ENCODE results near the gene BBX.
A peak's percentile ranks its signal among the peaks of the same experiment; 100 is the strongest.
"Not testable (repeated sequence)": the region's sequence is repeated elsewhere in the genome, so short reads cannot be mapped to it uniquely, and the experiment has no call there.

Gene BBX

GRCh38 chr3:107562969-107563529 lies 40.3 kb downstream of the BBX start:
- no peak for TF ChIP-seq POU2F2 (IDR thresholded peaks at IDR 0.05; ENCODE audit: low read depth, low read length)
- no peak for TF ChIP-seq POLR2AphosphoS5 (IDR thresholded peaks at IDR 0.05; ENCODE audit: low read depth, low read length)
- TF ChIP-seq SPI1 (IDR thresholded peaks at IDR 0.05; ENCODE audit: low read depth, low read length) = no peak
- TF ChIP-seq PAX5 (IDR thresholded peaks at IDR 0.05; ENCODE audit: insufficient read depth, low read length, severe bottlenecking) = no peak
- TF ChIP-seq TAF1 (IDR thresholded peaks at IDR 0.05; ENCODE audit: low read depth, low read length) = no peak
- no peak for TF ChIP-seq POLR2A (IDR thresholded peaks at IDR 0.05; ENCODE audit: low read depth, low read length)
- DNase-seq (ENCODE audit: insufficient read length, low spot score) = no peak
- no peak for FAIRE-seq

DNA sequence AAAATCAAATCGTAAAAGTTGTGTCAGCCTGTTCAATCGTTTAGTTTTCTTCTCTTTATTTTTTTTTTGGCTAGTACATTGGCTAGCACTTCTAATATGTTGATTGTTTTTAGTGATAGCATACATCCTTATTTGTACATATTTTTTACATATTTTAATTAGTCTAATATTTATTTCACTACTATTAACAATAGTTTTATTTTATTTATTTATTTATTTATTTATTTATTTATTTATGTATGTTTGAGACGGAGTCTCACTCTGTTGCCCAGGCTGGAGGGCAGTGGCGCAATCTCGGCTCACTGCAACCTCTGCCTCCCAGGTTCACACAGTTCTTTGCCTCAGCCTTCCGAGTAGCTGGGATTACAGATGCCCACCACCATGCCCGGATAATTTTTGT lies 42.5 kb downstream of the BBX start:
- FAIRE-seq; DNase-seq (ENCODE audit: insufficient read length, low spot score): not testable (repeated sequence)

DNA sequence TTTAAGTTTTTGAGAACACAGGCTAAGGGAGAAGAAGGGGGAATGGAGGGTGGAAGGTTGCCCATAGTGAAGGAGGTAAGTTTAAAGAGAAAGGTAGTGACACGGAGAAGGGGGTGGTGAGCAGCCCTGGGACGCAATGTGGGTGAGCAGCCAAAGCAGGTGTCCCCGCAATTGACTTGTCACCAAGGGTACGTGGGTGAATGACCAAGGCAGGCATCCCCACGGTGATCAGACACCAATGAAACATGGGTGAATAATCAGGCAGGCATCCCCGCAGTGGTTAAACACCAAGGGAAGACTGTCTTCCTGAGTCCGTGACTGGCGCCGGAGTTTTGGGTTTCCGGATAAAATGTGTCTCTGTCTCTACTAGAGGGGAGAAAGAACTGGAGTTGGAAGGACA lies 48.3 kb downstream of the BBX start:
- not testable (repeated sequence) for DNase-seq (ENCODE audit: insufficient read length, low spot score); FAIRE-seq

DNA sequence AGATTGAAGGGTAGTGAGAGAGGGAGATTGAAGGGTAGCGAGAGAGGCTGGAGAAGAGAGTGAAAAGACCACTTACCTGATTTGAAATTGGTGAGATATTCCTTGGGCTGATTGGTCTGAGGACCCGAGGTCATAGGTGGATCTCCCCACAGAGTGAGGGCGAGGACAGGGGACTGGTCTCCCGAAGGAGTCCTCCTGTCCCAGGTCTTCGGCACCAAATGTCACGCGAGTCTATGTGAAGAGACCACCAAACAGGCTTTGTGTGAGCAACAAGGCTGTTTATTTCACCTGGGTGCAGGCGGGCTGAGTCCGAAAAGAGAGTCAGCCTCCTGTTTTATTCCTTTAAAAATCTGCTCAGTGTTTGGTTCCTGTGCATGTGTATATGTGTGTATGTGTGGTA lies 48.7 kb downstream of the BBX start:
- not testable (repeated sequence) for FAIRE-seq

GRCh38 chr3:107574650-107575049 lies 51.9 kb downstream of the BBX start:
- FAIRE-seq = no peak
- TF ChIP-seq SPI1 (IDR thresholded peaks at IDR 0.05; ENCODE audit: low read depth, low read length) = no peak
- DNase-seq (ENCODE audit: insufficient read length, low spot score) = no peak

More for the DNA sequence above, 48.7 kb downstream of the BBX start:
- DNase-seq (ENCODE audit: insufficient read length, low spot score) = not testable (repeated sequence)

DNA sequence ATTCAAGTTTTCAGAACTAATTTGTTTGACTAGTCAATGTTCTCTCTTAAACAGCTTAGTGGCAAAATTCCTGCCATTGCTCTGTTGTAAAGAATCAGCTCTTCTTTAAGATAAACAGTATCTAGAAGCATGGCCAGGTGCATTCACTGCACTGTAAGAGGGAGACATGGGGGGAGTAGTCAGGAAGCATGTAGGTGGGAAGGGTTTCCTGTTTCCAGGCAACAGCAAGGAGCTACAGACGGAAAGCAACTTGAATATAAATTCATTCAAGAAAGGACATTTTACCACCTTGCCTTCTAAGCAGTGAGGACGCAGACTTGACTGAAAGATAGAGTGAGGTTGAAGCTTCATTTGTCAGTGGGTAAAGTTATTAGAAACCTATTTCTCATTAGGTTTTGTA lies 55.3 kb downstream of the BBX start:
- DNase-seq (ENCODE audit: insufficient read length, low spot score) (no peak), FAIRE-seq (no peak)
- TF ChIP-seq POLR2AphosphoS5 (IDR thresholded peaks at IDR 0.05; ENCODE audit: low read depth, low read length) (no peak), PAX5 (IDR thresholded peaks at IDR 0.05; ENCODE audit: insufficient read depth, low read length, severe bottlenecking) (no peak), POLR2A (IDR thresholded peaks at IDR 0.05; ENCODE audit: low read depth, low read length) (no peak), POU2F2 (IDR thresholded peaks at IDR 0.05; ENCODE audit: low read depth, low read length) (no peak), TAF1 (IDR thresholded peaks at IDR 0.05; ENCODE audit: low read depth, low read length) (no peak), SPI1 (IDR thresholded peaks at IDR 0.05; ENCODE audit: low read depth, low read length) (no peak)

DNA sequence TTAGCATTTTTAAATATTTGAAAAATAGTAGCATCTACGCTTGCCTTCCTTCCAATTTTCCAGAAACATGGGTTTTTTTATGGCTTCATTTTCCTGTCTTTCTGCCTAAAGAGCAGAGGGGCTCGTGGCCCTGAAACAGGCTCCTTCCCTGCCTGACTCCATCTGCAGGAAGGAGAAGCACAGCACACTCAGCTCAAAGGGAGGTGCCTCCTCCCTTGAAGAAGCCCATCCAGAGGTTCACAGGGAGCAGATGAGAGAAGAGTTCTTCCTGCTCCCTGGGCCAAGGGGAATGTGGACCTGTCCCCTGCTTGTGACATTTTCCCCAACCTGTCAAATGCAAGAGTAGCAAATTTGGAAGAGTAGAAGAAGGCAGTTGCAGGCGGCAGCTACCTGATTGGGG lies 55.8 kb downstream of the BBX start:
- TF ChIP-seq POLR2AphosphoS5 (IDR thresholded peaks at IDR 0.05; ENCODE audit: low read depth, low read length) = no peak
- TF ChIP-seq SPI1 (IDR thresholded peaks at IDR 0.05; ENCODE audit: low read depth, low read length) = no peak
- no peak for TF ChIP-seq TAF1 (IDR thresholded peaks at IDR 0.05; ENCODE audit: low read depth, low read length)
- no peak for TF ChIP-seq POLR2A (IDR thresholded peaks at IDR 0.05; ENCODE audit: low read depth, low read length)
- no peak for TF ChIP-seq PAX5 (IDR thresholded peaks at IDR 0.05; ENCODE audit: insufficient read depth, low read length, severe bottlenecking)
- TF ChIP-seq POU2F2 (IDR thresholded peaks at IDR 0.05; ENCODE audit: low read depth, low read length) = no peak
- no peak for DNase-seq (ENCODE audit: insufficient read length, low spot score)
- no peak for FAIRE-seq

DNA sequence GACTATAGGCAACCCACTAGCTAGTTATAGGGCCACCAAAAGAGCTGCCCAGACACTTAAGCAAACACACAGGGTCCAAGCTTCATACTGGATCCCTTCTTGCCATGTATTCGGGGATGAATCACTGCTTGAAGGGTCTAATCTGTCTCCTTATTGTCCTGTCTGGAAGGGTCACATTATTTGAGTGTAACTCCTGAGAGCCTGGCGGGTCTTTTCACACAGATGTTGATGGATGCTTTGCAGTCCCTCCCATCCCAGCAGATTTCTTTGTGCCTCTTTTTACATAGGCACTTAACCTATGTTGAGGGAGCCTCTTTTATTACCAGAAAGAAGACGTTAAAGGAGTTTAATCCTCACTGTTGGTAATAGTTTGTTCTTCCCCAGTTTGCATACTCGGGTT lies 56.6 kb downstream of the BBX start:
- TF ChIP-seq TAF1 (IDR thresholded peaks at IDR 0.05; ENCODE audit: low read depth, low read length) (no peak), PAX5 (IDR thresholded peaks at IDR 0.05; ENCODE audit: insufficient read depth, low read length, severe bottlenecking) (no peak), POLR2AphosphoS5 (IDR thresholded peaks at IDR 0.05; ENCODE audit: low read depth, low read length) (no peak), POU2F2 (IDR thresholded peaks at IDR 0.05; ENCODE audit: low read depth, low read length) (no peak), SPI1 (IDR thresholded peaks at IDR 0.05; ENCODE audit: low read depth, low read length) (no peak), POLR2A (IDR thresholded peaks at IDR 0.05; ENCODE audit: low read depth, low read length) (no peak)
- FAIRE-seq = no peak
- DNase-seq (ENCODE audit: insufficient read length, low spot score) = no peak

DNA sequence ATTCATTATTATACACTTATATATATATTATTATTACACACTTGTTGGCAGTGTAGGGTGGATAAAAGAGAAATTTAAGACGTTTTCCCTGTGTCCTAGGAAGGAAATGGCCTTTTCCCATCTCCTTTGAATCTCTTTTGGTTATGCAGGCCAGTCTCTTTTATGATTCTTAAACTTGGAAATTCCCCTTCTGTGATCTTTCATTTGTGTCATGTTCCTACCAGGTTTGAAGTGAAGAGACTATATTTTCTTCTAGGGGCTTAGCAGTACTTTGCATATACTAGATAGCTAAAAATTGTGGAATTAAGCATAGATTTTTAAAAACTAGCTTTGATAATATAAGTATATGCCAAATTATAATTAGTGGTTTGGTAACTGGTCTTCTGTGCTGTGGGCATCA lies 58.5 kb downstream of the BBX start:
- TF ChIP-seq POU2F2 (IDR thresholded peaks at IDR 0.05; ENCODE audit: low read depth, low read length) (no peak), PAX5 (IDR thresholded peaks at IDR 0.05; ENCODE audit: insufficient read depth, low read length, severe bottlenecking) (no peak), TAF1 (IDR thresholded peaks at IDR 0.05; ENCODE audit: low read depth, low read length) (no peak), SPI1 (IDR thresholded peaks at IDR 0.05; ENCODE audit: low read depth, low read length) (no peak), POLR2AphosphoS5 (IDR thresholded peaks at IDR 0.05; ENCODE audit: low read depth, low read length) (no peak), POLR2A (IDR thresholded peaks at IDR 0.05; ENCODE audit: low read depth, low read length) (no peak)
- FAIRE-seq (no peak), DNase-seq (ENCODE audit: insufficient read length, low spot score) (no peak)

DNA sequence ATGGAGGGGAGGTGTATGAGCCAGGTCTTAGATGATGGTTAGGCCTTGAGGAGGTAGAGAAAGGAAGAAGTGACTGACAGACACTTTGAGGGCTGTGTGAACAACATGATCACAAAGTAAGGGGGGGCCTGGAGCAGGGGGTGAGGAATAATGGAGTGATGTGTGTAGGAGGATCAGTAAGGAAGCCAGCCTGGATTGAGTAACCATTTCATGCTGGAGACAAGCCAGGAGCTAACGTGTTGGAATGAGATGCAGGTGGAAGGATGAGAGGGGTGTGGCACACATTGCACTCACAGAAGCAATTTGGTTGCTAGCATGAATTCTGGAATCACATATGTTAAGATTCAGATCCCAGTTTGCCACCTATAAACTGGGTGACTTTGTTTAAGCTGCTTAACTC lies 65.5 kb downstream of the BBX start:
- peak; percentile 60 for FAIRE-seq

DNA sequence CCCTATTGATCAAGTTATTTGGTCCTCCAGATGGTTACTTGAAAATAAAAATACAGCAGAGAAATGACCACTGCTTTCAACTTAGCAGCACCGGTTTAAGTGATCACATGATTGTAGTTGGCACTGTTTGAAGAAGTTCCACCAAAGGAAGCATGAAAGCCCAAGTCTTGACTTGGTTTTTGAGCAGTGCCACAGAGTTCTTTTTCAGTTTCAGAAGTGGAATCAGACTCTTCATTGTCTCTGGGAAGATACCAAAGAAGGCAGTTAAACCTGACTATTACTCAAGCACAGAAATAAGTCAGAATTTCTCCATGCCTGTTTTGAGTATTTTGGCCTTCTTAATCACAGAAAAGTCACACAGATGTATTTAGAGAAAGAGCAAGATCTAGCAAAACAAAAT lies 66.7 kb downstream of the BBX start:
- no peak for DNase-seq (ENCODE audit: insufficient read length, low spot score)
- TF ChIP-seq SPI1 (IDR thresholded peaks at IDR 0.05; ENCODE audit: low read depth, low read length) (no peak), POLR2A (IDR thresholded peaks at IDR 0.05; ENCODE audit: low read depth, low read length) (no peak), PAX5 (IDR thresholded peaks at IDR 0.05; ENCODE audit: insufficient read depth, low read length, severe bottlenecking) (no peak), TAF1 (IDR thresholded peaks at IDR 0.05; ENCODE audit: low read depth, low read length) (no peak), POU2F2 (IDR thresholded peaks at IDR 0.05; ENCODE audit: low read depth, low read length) (no peak), POLR2AphosphoS5 (IDR thresholded peaks at IDR 0.05; ENCODE audit: low read depth, low read length) (no peak)
- peak; percentile 54 for FAIRE-seq

More for the DNA sequence above, 65.5 kb downstream of the BBX start:
- TF ChIP-seq PAX5 (IDR thresholded peaks at IDR 0.05; ENCODE audit: insufficient read depth, low read length, severe bottlenecking) = no peak
- TF ChIP-seq POU2F2 (IDR thresholded peaks at IDR 0.05; ENCODE audit: low read depth, low read length) = no peak
- no peak for TF ChIP-seq SPI1 (IDR thresholded peaks at IDR 0.05; ENCODE audit: low read depth, low read length)
- no peak for TF ChIP-seq POLR2AphosphoS5 (IDR thresholded peaks at IDR 0.05; ENCODE audit: low read depth, low read length)
- TF ChIP-seq TAF1 (IDR thresholded peaks at IDR 0.05; ENCODE audit: low read depth, low read length) = no peak
- TF ChIP-seq POLR2A (IDR thresholded peaks at IDR 0.05; ENCODE audit: low read depth, low read length) = no peak
- DNase-seq (ENCODE audit: insufficient read length, low spot score) = no peak
